Activated B cell treated with CpG ODN at 0.5 μM for 24 hours (primary cell): ENCODE results near the gene TSSK6. TPM values are rescaled to one million over a fixed set of nuclear protein-coding genes. Genes with fewer than 3 reads are reported as not detected.
A peak's percentile ranks its signal among the peaks of the same experiment; 100 is the strongest.

Experiments
- ATAC-seq: fragments of 200-7000 bp; cut with Tn5 transposase; one replicate; pipeline ENCODE4 v1.10.0; 2021; ENCODE audit warnings: low read depth, mild to moderate bottlenecking, moderate library complexity
- CTCF ChIA-PET: fragments of 350-600 bp; sonication (Branson Sonifier 250); formaldehyde crosslinking; loops from one replicate; lab custom pipeline; 2021; ENCODE audit warnings: antibody characterized with exemption; lab: Charles Lee
- POLR2A ChIA-PET: fragments of 350-600 bp; sonication (Branson Sonifier 250); formaldehyde crosslinking; loops from one replicate; lab custom pipeline; 2021; ENCODE audit warnings: antibody characterized with exemption; lab: Charles Lee
- DNase-seq: peaks from one replicate; pipeline ENCODE4 v3.0.0; 2022
- H3K27ac Mint-ChIP-seq: one replicate; pipeline ENCODE4 v1.8.0; 2020; ENCODE audit warnings: mixed read lengths
- H3K27me3 Mint-ChIP-seq: one replicate; pipeline ENCODE4 v1.8.0; 2021; ENCODE audit warnings: mixed read lengths
- H3K36me3 Mint-ChIP-seq: one replicate; pipeline ENCODE4 v1.8.0; 2021; ENCODE audit warnings: low read depth, mixed read lengths
- H3K4me1 Mint-ChIP-seq: one replicate; pipeline ENCODE4 v1.8.0; 2021; ENCODE audit warnings: mixed read lengths
- H3K4me3 Mint-ChIP-seq: one replicate; pipeline ENCODE4 v1.8.0; 2020; ENCODE audit warnings: mild to moderate bottlenecking, mixed read lengths
- H3K9me3 Mint-ChIP-seq: one replicate; pipeline ENCODE4 v1.8.0; 2020; ENCODE audit warnings: mixed read lengths
- intact Hi-C: fragments of 100-400 bp; cut with micrococcal nuclease; formaldehyde crosslinking; loops from one replicate; pipeline ENCODE4 v1.15.1; 2024
- total RNA-seq: library from RNA; stranded (reverse); gene quantifications from 2 replicates; pipeline ENCODE4 v1.2.3, GENCODE V29; 2022
- TF ChIP-seq, protein P1 (sequence below): fragments of 200-600 bp; IDR thresholded peaks from one replicate; pipeline ENCODE4 v1.8.0; 2022; ENCODE audit warnings: antibody characterized with exemption, mild to moderate bottlenecking

Gene TSSK6
- total RNA-seq, 1 donor from 2014 or later, result 4.3 TPM

- POLR2A ChIA-PET, result interaction anchor here (0.6 to 1.0 kb wide), 2 partner anchors 12 to 18 kb away, joined by 3 to 6 read pairs; no protein-coding TSS in a partner anchor
- DNase-seq (no peak), ATAC-seq (no peak)
- Mint-ChIP-seq H3K27ac (no peak overlapping the region), H3K4me3 (no peak overlapping the region), H3K9me3 (peaks cover 2% of the 10 kb centered on the region), H3K36me3 (no peaks in the 10 kb centered on the region), H3K27me3 (peaks cover 5% of the 10 kb centered on the region), H3K4me1 (no peaks in the 10 kb centered on the region)
- TF ChIP-seq, protein P1, sequence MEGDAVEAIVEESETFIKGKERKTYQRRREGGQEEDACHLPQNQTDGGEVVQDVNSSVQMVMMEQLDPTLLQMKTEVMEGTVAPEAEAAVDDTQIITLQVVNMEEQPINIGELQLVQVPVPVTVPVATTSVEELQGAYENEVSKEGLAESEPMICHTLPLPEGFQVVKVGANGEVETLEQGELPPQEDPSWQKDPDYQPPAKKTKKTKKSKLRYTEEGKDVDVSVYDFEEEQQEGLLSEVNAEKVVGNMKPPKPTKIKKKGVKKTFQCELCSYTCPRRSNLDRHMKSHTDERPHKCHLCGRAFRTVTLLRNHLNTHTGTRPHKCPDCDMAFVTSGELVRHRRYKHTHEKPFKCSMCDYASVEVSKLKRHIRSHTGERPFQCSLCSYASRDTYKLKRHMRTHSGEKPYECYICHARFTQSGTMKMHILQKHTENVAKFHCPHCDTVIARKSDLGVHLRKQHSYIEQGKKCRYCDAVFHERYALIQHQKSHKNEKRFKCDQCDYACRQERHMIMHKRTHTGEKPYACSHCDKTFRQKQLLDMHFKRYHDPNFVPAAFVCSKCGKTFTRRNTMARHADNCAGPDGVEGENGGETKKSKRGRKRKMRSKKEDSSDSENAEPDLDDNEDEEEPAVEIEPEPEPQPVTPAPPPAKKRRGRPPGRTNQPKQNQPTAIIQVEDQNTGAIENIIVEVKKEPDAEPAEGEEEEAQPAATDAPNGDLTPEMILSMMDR, result no peak
- CTCF ChIA-PET, result interaction anchor here (0.8 to 1.3 kb wide), 6 partner anchors 21 to 369 kb away, joined by 3 to 9 read pairs (median 3); no protein-coding TSS in a partner anchor
- intact Hi-C loops, result loop anchor here (2.0 kb wide), 1 partner anchor 21 kb away; no protein-coding TSS in a partner anchor
Measured at GRCh38 chr19:19553670-19554069, 38.3 kb upstream of the TSSK6 start.

GRCh38 chr19:19552798-19553197, 37.5 kb upstream of the TSSK6 start:
- Mint-ChIP-seq H3K4me3 (no peak overlapping the region), H3K27ac (no peak overlapping the region), H3K4me1 (no peaks in the 10 kb centered on the region), H3K27me3 (peaks cover 5% of the 10 kb centered on the region), H3K36me3 (no peaks in the 10 kb centered on the region), H3K9me3 (peaks cover 2% of the 10 kb centered on the region)
- ChIA-PET CTCF (interaction anchor here (0.7 to 1.3 kb wide), 2 partner anchors 43 to 44 kb away, joined by 3 read pairs; no protein-coding TSS in a partner anchor), POLR2A (interaction anchor here (1.2 kb wide), 1 partner anchor 111 kb away, joined by 3 read pairs; no protein-coding TSS in a partner anchor)
- ATAC-seq, result peak; percentile 65
- TF ChIP-seq, protein P1, result no peak
- intact Hi-C loops, result no loop called here
- DNase-seq, result no peak

- Mint-ChIP-seq H3K4me3 (no peak overlapping the region), H3K4me1 (no peaks in the 10 kb centered on the region), H3K27ac (no peak overlapping the region), H3K36me3 (no peaks in the 10 kb centered on the region), H3K9me3 (peaks cover 2% of the 10 kb centered on the region), H3K27me3 (peaks cover 5% of the 10 kb centered on the region)
- no peak for ATAC-seq
- CTCF ChIA-PET, result interaction anchor here (0.8 kb wide), 1 partner anchor 9 kb away, joined by 3 read pairs; no protein-coding TSS in a partner anchor
- no peak for DNase-seq
- POLR2A ChIA-PET, result no interaction called here
- intact Hi-C loops, result no loop called here
- TF ChIP-seq, protein P1, result no peak
Measured at GRCh38 chr19:19551853-19552192, 36.5 kb upstream of the TSSK6 start.

GRCh38 chr19:19550972-19551852, 35.9 kb upstream of the TSSK6 start:
- POLR2A ChIA-PET, result interaction anchor here (0.6 kb wide), 1 partner anchor 140 kb away, joined by 6 read pairs; no protein-coding TSS in a partner anchor

More at GRCh38 chr19:19550972-19551852, 35.9 kb upstream of the TSSK6 start:
- no peak for ATAC-seq
- TF ChIP-seq, protein P1, result no peak
- intact Hi-C loops, result no loop called here
- Mint-ChIP-seq H3K9me3 (peaks cover 2% of the 10 kb centered on the region), H3K36me3 (no peaks in the 10 kb centered on the region), H3K27ac (no peak overlapping the region), H3K27me3 (peaks cover 5% of the 10 kb centered on the region), H3K4me1 (no peaks in the 10 kb centered on the region), H3K4me3 (no peak overlapping the region)
- DNase-seq, result no peak
- CTCF ChIA-PET, result interaction anchor here (0.8 kb wide), 1 partner anchor 9 kb away, joined by 3 read pairs; no protein-coding TSS in a partner anchor
